NOMO-1 treated with DMSO at 0.1 percent for 48 hours (cell line): ENCODE data around the gene EXD3.

Experiments
- DNase-seq: peaks from one replicate; lab custom pipeline; 2025; ENCODE audit not compliant: unreplicated experiment; lab: John Stamatoyannopoulos, UW

Gene EXD3

DNA sequence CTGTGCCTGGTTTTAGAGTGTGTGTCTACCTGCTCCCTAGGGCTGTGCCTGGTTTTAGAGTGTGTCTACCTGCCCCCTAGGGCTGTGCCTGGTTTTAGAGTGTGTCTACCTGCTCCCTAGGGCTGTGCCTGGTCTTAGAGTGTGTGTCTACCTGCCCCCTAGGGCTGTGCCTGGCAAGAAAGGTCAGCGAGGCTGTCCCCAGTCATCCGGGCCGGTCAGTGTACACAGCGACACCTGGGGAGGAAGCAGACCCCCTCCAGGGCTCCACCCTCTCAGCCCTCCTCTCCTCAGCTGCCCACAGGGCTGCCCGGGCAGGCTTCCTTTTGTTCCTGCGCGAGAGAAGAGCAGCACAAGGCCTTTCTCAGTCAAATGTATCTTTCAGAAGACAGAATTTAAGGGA lies 125.0 kb downstream of the EXD3 start:
- no peak for DNase-seq

DNA sequence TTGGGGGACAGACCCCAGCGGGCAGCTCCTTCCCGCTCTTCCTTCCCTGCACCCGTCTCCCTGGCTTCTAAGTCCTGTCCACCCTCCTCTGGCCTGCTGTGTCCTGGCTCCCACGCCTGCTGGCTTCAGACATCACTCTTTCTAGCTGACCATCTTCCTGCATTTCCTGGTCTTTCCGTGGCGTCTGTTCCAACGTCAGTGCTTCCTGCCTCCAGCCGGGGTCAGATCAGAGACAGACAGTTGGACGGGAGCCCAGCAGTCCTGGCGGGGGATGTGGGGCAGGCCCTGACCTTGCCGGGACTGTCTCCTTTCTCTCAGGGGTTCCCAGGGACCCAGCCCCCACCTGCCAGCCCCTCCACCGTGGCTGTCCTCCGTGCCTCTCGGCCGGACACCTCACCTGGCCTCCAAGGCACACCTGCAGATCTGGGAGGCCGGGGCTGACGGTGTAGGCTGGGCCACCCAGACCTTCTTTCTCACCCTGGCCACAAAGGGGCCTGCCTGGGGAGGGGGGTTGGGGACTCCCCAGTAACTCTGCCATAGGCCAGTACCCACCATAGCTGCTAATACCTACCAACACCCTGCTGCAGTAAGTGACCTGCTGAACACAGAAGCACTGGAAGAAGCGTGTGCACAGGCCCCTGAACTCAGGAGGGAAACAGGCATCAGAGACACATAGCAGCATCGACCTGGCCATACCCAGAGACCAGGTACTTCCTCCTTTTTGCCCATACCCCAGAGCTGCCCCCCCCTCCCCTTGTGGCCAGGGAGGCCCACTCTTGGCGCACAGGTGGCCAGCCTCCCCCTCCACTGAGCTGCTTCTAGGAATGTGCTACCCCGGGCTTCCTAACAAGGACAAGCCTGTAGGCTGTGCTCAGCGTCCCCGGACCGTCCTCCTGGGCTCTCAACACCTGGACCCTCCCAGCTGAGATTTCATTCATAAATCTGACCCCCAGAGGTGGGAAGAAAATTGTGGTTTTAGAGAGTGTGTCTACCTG lies 126.0 kb downstream of the EXD3 start:
- DNase-seq, result no peak

DNA sequence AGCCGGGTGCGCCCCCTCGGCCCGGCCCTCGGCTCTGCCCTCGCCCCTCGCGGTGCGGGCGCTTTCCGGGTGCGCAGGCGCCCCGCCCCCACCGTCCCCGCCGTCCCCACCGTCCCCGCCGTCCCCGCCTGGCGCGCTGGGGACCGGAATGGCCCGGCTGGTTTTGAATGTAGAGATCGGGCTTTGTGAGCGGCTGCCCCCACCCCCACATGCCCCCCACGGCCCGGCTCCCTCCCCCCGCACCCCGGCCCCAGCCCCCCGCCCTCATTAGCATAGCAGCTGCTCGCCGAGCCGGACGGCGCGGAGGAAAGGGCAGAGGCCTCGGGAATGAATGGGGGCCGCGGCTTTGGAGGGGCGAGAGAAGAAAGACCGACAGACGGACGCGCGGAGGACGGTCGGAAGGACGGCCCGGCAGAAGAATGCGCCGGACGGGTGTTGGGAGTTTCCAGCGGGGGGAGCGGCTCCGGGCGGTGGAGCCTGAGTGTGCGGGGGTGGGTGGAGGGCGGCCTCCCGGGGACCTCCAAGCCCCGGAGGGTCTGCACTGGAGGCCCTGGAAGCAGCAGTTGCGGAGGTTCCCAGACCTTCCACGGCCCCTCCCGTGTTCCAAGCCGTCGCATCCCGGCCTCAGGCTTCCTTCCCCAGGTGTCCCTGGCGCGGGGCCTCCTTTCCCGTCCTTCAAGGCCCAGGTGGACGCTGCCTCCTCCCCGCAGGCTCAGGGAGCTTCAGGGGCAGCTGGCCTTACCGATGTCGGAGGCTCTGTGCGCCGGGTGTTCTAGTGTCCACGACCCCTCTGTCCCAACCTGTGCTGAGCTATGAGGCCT lies 126.9 kb downstream of the EXD3 start:
- no peak for DNase-seq

DNA sequence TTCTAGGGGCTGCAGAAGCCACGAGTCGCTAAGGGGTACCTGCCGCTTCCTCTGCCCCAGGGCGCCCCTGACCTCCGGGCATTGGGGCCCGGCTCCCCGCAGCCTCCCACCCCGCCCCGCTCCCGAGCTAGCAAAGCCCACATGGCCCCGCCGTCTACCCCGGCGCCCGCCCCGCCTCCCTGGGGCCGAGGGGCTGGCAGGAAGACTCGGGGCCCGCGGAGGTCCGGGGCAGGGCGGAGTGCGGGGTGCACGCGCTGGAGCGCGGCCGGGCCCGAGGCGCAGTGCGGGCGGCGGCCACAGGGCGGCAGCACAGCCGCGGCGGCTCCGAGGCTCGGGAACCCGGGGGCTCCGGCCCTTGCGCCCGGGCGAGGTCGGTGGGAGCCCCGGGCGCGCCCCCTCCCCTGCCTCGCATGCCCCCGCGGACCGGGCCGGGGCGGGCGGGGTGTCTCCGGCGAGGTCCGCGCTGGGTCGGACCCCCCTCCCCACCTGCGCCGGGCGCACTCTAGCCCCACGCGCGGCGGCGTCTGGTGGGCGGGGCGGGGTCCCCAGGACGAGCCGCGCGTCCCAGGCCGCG lies 127.6 kb downstream of the EXD3 start:
- peak; percentile 47 for DNase-seq

DNA sequence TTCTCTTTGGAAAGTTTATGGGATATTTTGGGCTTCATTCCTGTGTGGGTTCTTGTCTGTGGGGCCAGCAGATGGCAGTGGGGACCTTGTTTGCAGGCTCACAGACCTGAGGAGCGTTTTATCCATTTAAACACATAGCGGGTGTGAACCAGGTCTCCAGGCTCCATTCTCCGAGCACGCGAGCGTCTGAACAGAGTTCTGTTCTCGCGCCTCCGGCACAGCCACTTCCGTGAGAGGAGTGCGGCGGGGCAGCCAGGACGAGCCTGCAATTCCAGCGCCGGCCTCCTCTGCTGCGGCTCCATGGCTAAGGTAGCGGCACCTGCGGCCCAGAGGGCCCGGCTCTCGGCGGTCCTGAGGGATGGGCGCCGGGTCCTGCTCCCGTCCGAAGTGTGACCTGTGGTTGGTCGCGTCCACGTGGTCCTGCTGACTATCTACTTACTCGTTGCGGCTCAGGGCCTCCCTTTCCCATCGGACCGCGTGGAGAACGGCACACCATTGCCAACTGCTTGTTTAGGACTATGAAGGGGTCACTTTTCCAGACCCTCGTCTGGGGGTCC lies 128.2 kb downstream of the EXD3 start:
- DNase-seq, result no peak

DNA sequence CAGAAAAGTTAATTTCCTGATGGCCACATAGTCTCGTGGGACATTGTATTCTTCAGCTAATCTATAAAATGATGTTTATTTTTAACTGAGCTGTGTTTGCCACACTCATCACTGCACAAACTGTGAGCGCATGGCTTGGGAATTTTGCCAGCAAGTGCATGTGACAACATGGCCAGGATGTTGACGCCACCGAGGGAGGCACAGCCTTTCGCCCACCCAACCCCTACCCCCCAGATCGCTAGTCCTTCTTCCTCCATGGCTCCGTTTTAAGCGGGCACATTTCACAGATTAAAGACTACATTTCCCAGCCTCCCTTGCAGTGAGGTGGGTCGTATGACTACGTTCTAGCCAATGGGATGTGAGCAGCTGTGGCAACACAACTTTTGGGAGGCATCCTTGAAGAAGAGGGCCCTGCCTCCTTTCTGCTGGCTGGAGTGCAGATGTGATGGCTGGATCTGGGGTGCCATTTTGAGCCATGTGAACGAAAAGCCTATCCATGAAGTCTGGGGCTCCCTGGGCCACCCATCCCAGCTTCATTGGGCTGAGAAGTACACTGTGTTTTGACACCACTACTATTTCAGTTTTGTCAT lies 128.8 kb downstream of the EXD3 start:
- peak; percentile 69 for DNase-seq

DNA sequence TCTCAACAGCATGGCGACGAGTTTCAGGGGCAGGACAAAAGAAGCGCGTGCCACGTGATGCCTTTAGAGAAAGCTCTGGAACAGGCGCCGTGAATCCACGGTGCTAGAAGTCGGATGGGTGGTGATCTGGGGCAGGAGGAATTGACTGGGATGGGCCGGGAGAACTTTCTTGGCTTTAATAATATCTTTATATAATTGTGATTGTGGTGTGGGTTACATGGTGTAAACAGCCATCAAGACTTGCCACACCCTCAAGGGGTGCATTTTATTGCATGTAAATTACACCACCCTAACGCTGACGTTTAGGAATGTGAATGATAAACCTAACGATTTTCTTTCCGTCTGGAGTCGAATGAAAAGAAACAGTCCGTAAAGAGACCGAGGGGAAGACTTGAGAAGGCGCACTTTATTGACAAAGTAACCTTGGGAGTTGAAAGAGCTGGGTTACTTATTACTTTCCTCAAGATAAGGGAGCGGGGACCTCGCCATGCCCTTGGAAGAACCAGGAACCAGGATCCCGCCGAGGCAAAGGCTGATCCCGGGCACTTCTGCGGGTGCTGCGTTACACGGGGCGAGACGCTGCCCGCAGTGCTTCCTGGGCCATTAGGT lies 129.4 kb downstream of the EXD3 start:
- DNase-seq, result no peak

DNA sequence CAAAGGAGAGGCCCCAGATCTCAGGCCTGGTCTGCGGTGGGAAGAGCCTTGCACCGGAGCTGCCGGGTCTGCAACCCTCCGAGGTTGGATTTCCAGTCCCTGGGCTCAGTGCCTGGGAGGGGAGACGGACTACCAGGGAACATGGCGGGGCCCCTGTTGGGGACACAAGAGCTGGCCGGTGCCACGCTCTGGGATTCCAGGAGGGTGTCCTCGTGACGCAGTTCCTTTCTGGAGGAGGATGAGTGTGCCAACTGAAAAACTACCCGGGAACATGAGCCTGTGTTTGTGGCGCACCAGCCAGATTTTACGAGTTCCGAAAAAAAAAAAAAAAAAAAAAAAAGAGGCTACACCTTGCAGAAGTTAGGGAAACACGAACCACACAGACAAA lies 129.9 kb downstream of the EXD3 start:
- DNase-seq, result no peak

DNA sequence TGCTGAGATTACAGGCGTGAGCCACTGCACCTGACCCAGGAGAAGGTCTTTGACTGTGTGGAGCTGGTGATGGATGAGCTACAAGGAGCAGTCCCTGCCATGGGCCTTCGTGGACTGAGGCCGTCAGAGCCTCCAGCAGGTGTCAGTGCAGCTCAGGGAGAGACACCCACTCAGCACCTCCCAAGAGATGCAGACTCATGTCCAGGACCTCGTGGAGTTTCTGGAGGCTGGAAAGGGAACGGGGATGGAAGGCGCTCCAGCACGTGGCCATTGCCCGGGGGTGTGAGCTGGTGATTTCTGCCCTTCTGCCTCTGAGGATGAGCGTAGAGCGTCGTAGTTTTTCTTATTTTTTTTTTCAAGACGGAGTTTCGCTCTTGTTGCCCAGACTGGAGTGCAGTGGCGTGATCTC lies 136.0 kb downstream of the EXD3 start:
- no peak for DNase-seq

DNA sequence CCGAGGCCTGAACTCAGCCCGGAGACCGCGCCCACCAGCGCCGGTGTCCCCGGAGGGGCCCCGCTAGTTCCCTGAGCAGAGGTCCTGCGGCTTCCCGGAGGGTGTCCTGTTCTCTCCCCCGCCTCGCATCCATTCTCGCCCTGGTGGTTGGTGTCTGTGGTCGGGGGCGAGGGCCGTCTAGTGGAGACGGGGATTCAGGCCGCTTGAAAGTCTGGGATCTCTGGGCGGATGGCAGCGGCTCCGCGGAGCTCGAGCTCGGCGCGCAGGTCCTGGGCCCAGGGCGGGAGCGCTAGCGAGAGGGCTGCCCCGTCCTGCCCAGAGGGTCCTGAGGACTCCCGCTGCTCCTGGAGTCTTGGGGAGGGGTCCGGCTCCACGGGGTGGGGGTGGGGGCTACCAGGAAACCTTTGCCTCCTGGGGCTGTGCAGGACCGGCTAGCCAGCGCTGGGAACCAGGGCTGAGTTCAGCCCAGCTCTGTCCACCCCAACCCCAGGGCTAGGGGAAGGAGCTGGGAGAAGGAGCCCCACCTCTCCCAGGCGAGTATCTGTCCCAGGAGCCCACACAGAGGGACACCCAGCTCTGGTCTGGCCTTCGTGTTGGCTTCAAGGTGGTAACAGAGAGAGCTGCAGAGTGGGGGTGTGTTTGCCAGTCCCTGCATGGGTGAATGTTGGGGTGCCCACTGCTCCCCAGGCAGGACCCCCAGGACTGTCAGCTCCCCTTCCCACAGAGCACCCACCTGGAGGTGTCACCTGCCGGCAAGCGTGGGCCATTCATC lies 141.4 kb downstream of the EXD3 start:
- DNase-seq, result no peak

DNA sequence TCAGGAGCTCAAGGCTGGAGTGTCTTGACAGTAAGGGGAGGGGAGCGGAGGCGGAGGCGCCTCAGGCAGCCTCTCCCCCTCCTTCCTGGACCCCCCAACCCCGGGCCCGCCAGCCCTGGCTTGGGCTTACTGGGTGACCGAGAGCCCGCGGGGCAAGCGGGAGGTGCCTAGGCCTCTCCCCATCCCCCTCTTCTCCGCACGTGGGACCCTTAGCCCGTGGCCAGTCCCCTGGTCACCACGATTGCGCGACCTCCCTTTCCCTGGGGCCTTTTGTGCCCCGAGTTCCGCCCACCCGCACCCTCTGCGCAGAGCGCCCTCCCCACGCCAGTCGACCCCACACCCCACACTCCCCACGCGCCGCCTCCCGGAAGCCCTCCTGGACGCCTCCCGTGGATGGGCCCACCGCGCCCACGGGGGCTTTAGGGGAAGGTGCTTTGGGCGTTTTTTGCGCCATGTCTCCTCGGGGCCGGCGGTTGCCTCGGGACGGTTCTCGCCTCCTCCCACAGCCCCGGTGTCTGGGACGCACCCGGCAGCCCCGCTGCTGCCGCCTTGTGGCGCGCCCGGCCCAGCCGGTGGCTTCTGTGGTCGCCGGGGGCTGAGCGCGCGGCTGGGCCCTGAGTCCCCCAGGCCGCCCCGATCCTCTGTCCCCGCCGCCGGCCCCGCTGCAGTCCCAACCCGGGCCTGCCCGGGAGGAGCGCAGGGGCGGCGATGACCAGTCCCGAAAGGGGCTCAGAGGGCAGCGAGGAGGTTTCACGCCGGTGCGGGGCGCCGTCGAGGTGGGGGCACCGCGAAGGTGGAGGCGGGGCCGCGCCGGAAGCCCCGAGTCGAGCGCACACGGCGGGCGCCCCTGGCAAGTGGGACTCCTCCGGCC lies 142.3 kb downstream of the EXD3 start:
- DNase-seq, result no peak

DNA sequence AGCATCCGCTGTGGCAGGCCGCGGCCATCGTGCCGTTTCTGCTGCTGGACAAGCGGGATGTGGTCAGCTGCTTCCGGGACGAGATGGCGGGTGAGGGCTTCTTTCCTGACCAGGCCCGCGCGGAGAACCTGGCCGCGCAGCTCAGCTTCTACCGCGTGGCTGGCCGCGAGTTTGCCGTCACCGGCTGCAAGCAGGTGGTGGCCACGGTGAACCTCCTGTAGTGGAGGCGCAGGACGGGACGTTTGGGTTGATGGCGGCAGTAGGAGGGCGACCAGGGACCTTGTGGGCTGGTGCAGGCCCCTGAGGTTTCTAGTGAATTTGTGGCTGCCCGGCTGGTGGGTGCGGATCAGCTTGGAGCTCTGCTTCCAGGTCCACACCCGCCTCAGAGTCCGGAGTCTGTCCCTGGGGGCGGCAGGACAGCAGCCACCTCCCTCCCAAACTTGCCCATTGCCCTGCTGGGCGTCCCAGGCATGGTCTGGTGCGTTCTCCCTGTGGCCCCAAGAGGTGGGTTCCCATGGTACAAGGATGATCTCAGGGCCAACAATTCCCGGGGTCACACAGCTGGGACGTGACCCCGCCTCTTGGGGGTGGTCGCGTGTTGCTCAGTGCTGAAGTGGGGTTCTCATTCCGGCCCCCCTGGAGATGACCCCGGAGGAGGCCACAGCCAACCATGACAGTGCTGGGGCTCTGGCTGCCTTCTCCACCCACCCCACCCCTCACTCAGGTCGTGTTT lies 143.1 kb downstream of the EXD3 start:
- DNase-seq, result no peak

DNA sequence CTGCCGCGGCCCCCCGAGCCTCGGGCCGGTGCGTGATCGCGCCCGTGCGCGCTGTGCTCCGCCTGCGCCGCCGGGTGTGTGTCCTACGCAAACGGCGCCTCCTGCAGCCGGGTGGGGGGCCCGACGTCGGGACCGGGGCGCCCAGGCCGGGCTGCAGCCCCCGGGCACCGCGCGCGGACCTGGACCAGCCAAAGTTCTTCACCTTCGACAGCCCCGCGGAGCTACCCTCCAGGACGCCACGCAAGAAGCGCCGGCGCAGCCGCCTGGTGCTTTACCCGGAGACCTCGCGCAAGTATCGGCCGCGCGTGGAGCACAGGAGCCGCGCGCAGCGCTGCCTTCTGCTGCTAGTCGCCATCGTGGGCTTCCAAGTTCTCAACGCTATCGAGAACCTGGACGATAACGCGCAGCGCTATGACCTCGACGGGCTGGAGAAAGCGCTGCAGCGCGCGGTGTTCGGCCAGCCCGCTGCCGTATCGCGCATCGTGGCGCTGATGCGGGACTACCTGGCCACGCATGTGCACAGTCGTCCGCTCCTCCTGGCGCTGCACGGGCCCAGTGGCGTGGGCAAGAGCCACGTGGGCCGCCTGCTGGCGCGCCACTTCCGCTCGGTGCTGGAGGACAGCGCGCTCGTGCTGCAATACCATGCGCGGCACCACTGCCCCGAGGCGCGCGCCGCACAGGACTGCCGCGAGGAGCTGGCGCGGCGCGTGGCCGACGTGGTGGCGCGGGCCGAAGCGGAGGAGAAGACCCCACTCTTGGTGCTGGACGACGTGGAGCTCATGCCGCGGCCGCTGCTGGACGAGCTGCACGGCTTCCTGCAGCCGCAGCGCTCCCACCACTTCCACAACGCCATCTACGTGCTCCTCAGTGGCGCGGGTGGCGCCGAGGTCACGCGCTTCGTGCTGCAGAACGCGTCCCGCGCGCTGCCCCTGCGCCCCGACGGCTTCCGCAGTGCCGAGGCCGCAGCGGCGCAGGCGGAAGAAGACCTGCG lies 143.9 kb downstream of the EXD3 start:
- no peak for DNase-seq

DNA sequence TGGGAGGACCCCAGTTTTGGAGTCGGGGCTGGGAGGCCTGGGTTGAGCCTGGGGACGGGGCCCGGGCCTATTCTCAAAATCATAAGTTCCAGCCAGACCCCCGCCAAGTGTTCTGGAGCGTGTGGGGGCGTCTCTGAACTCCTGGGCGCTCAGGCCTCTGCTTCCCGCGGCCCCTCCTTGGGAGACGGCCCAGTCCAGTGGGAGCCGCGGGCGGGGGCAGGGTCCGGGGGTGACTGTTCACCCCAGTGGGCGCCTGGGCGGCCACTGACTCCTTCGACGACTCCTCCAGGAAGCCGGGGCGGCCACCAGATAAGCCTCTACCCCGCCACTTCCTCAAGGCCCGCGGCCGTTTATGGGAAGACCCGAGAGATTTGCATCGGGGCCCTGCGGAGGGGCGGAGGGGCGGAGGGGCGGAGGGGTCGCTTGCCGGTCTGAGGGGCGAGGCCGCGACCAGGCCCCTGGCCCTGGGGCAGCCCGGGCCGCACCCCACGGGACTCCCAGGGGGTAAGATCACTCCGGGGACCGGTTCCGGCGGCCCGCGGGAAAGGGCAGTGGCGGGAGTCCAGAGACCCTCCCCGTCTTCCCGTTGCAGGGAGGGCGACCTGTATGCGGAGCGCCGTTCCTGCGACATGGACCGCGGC lies 144.8 kb downstream of the EXD3 start:
- peak; percentile 49 for DNase-seq

DNA sequence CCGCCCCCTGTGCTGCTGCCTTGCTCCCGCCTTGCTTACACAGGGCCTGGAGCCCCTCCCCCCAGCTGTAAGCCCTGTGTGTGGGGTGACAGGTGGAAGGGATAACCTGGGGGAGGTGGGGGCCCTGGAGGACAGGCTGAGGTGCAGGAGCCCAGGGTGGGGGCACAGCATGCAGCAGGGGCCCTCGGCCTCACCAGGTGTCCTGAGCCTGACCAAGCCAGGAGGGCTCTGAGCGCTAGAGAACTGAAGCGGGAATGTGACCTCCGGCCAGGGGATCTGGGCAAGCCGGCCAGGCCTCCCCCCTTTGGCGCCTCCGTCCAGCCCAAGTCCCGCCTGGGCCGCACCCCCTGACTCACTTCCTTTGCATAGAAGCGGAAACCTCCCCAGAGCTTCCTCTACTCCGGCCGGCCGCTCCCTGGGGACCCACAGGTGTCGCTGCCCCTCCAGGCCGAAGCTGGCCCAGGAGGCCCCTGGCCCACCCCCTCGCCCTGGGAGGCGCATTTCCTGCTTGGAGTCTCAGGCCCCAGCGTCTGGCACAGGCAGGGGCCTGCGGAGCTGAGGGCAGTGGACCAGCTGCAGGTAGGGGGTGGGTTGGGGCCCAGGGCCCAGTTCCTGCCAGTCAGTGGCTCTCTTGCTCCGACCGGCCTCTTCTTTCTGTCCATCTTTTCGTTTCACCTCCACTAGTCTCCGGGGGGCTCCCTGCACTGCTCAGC lies 145.5 kb downstream of the EXD3 start, which contains the start of gene TOR4A:
TSS of gene TOR4A (plus strand) at position 398 of the 713 bp plus-strand sequence. CDS start 964 bp downstream, outside the sequence.
- peak; percentile 96 for DNase-seq
